ENCODE data around the gene RNF130.

Gene RNF130

GRCh38 chr5:179912951-179913350 lies 158.6 kb downstream of the RNF130 start:
- DNase-seq: no peak

GRCh38 chr5:179912386-179912785 lies 159.2 kb downstream of the RNF130 start:
- no peak for DNase-seq

- no peak for DNase-seq
Observed at GRCh38 chr5:179909224-179909623, 162.3 kb downstream of the RNF130 start.

- no peak for DNase-seq
Observed at GRCh38 chr5:179908528-179908927, 163.0 kb downstream of the RNF130 start.

- DNase-seq: peak; percentile 32
Observed at GRCh38 chr5:179907556-179908324, 163.8 kb downstream of the RNF130 start, which contains the start of gene TBC1D9B. Gene TBC1D9B (minus strand): TSS chr5:179907897. CDS start chr5:179907821, 76 bp downstream.

- DNase-seq: no peak
Observed at GRCh38 chr5:179906795-179907555, 164.6 kb downstream of the RNF130 start.

- no peak for DNase-seq
Observed at GRCh38 chr5:179906294-179906794, 165.2 kb downstream of the RNF130 start.

- DNase-seq: no peak
Observed at GRCh38 chr5:179905161-179905560, 166.4 kb downstream of the RNF130 start.
